GM10266 (cell line): ENCODE results near the gene ELMO1.

Source experiments
- DNase-seq: peaks from one replicate; pipeline ENCODE4 v3.0.0; 2012; ENCODE audit errors: extremely low spot score
- TF ChIP-seq, protein P1 (sequence below): IDR thresholded peaks from 2 replicates; pipeline ENCODE4 v1.5.1; 2012; ENCODE audit warnings: mild to moderate bottlenecking, low read depth; ENCODE audit not compliant: control insufficient read depth, insufficient read depth; ENCODE audit errors: missing control alignments

The ELMO1 gene

DNA sequence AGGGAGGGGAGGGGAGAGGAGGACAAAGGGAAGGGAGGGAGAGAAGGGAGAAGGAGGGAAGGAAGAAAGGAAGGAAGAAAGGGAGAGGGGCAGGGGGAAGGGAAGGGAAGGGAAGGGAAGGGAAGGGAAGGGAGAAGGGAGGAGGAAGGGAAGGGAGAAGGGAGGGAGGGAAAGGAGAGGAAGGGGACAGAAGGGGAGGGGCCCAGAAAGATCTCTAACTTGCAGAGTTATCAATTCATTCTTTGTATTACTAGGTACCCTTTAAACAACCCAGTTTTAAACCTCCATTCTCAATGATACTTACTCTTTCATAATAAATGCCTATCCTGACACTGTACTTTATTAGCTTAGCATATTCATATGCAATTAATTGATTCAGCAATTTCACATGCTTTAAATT lies 192.0 kb downstream of the ELMO1 start:
- TF ChIP-seq, protein P1, sequence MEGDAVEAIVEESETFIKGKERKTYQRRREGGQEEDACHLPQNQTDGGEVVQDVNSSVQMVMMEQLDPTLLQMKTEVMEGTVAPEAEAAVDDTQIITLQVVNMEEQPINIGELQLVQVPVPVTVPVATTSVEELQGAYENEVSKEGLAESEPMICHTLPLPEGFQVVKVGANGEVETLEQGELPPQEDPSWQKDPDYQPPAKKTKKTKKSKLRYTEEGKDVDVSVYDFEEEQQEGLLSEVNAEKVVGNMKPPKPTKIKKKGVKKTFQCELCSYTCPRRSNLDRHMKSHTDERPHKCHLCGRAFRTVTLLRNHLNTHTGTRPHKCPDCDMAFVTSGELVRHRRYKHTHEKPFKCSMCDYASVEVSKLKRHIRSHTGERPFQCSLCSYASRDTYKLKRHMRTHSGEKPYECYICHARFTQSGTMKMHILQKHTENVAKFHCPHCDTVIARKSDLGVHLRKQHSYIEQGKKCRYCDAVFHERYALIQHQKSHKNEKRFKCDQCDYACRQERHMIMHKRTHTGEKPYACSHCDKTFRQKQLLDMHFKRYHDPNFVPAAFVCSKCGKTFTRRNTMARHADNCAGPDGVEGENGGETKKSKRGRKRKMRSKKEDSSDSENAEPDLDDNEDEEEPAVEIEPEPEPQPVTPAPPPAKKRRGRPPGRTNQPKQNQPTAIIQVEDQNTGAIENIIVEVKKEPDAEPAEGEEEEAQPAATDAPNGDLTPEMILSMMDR, result no peak
- no peak for DNase-seq

DNA sequence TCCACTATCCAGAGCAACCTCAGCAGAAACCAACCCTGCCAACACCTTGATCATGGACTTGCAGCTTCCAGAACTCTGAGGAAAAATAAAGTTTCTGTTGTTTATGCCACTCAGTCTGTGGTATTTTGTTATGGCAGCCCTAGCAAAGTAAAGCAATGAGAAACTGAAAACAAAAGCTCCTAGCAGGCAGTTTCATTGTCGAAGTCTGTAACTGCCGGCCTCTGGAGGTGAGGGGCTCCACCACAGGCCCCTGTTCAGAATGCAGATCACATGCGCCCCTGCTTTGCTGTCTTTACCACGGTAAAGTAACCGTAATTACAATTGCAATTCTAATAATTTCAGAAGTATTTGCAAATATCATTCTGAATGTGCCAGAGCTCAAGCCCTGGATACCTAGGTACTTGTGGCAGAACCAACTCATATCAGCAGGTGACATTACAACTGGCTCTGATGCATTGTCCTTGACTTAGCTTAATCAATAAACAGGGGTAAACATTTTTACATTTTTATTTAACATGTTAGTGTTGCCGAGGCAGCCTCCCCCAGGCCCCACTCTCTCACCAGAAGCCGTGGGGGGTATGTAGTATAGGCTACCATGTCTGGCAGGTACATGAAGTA lies 193.2 kb downstream of the ELMO1 start:
- TF ChIP-seq, protein P1, result no peak
- DNase-seq, result no peak

DNA sequence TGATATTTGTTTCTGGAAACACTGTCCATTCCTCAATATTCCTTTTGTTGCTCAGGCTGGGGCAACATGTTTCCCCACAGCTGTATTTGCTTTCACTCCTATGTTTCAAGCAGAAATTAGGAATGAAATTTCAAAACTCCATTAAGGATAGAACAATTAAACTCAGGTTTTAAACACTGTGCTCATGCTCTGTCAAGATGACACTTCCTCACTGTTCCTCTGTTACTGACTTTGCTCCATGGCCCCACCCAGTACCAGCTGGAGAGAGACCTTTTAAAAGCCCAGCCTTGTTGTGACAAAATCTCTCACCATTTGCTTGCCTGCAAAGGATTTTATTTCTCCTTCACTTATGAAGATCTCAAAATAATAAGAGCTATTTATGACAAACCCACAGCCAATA lies 197.4 kb downstream of the ELMO1 start:
- TF ChIP-seq, protein P1, result no peak
- no peak for DNase-seq

DNA sequence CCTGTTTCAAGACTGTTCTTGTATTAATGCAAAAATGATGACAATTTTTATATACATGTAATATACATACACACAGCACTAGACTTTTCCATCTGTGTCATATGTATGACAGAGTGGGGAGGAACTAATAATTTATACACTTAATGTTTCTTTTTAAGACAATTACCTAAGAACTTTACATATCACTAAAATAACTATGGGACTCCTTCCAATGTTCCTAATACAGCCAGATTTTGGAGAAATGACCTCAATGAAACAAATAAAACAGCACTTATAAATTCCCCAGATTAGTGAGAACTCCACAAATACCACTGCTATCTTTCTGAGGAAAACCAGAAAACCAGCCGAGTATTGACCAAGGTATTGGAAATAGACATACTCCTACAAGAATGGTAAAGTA lies 199.4 kb downstream of the ELMO1 start:
- DNase-seq, result no peak
- TF ChIP-seq, protein P1, result no peak

DNA sequence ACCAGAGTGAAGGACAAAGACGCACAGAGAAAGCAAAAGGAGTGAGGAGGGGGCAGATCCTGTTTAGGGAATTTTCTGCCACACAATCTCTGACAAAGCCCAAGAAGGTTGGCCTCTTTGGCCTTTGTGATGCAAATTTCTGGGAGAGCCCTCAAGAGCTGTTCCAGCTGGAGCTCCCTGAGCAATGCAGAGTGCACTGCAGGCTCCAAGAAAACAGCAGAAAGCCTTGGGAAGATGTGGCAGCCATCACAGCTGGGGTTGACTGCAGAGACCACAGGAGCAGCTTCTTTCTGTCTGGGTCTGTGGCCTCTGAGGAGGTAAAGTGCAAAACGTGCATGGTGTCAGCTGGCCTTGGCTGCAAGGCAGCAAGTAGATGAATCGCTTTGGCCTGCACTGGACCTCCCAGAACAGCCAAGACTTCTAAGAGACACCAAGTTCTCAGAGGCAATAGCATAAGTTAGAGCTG lies 200.2 kb downstream of the ELMO1 start:
- TF ChIP-seq, protein P1, result no peak
- DNase-seq, result no peak

DNA sequence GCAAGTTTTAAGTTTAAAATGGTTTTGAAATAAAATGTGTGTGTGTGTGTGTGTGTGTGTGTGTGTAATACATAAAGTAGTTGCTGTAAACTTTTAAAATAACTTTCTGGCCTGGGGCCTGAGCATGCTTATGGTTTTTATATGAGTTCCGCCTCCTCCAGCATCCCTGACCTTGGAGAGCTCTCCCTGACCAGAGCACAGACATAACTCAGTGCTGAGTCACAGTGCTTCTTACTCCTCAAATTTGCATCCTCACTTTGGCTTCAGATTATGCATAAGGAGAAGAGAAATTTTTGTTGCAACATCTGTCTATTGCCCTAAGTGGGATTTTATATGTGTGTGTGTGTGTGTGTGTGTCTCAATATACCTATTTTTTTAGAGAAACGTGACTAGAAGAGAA lies 200.8 kb downstream of the ELMO1 start:
- no peak for DNase-seq
- TF ChIP-seq, protein P1, result no peak

DNA sequence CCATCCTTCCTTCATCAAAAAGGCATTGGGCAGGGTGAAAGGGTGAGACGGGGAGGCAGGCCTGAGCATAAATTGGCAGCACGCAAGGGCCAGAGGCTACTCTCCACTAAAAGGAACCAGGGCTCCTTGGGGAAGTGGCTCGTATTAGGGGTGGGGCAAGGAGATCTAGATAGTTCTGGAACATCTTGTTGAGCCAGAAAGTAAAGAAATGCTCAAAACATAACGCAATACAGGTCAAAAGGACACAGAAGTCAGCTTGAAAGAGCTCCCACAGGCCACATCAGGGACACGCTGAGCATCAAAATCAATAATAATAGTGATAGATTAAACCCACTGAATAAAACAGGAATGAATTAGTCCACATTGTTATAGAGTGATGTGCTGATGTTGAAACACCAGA lies 203.1 kb downstream of the ELMO1 start:
- TF ChIP-seq, protein P1, result no peak
- DNase-seq, result no peak
